Measurements from ENCODE around the gene SLC35E3. TPM values are rescaled to one million over a fixed set of nuclear protein-coding genes. Genes with fewer than 3 reads are reported as not detected.
A peak's percentile ranks its signal among the peaks of the same experiment; 100 is the strongest.

Gene SLC35E3
- total and polyA plus RNA-seq, 2 of the 13 experiments (the other 11 are each of a cell fraction or from before 2014, with no cell fraction given) = 13.0 to 22.1 TPM

DNA sequence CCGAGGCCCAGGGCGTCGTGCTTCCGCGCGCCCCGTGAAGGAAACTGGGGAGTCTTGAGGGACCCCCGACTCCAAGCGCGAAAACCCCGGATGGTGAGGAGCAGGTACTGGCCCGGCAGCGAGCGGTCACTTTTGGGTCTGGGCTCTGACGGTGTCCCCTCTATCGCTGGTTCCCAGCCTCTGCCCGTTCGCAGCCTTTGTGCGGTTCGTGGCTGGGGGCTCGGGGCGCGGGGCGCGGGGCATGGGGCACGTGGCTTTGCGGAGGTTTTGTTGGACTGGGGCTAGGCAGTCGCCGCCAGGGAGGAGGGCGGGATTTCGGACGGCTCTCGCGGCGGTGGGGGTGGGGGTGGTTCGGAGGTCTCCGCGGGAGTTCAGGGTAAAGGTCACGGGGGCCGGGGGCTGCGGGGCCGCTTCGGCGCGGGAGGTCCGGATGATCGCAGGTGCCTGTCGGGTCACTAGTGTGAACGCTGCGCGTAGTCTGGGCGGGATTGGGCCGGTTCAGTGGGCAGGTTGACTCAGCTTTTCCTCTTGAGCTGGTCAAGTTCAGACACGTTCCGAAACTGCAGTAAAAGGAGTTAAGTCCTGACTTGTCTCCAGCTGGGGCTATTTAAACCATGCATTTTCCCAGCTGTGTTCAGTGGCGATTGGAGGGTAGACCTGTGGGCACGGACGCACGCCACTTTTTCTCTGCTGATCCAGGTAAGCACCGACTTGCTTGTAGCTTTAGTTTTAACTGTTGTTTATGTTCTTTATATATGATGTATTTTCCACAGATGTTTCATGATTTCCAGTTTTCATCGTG is 62.6 kb downstream of the SLC35E3 start (continued):
- 0 out of 2 replicates have a peak, but pooled peaks have one; percentile 46 for TF ChIP-seq ETV6 (CRISPR knock-in tag; conservative IDR thresholded peaks at IDR 0.05)
- no peak for TF ChIP-seq EEA1 (CRISPR knock-in tag; IDR thresholded peaks at IDR 0.05; ENCODE audit: borderline replicate concordance)
- TF ChIP-seq PRPF4 (IDR thresholded peaks at IDR 0.05; ENCODE audit: low read depth, low read length, poor library complexity, severe bottlenecking) = no peak
- peak; percentile 76; the same call in 1 of the 2 replicates for TF ChIP-seq KLF6 (CRISPR knock-in tag; IDR thresholded peaks at IDR 0.05)
- TF ChIP-seq BCL6 (CRISPR knock-in tag; IDR thresholded peaks at IDR 0.05) = peak; percentile 78
- TF ChIP-seq ZNF121 (CRISPR knock-in tag; IDR thresholded peaks at IDR 0.05) = peak; percentile 58; the same call in 1 of the 2 replicates
- TF ChIP-seq ZNF431 (CRISPR knock-in tag; IDR thresholded peaks at IDR 0.05; ENCODE audit: borderline replicate concordance, low read depth) = peak; percentile 50
- TF ChIP-seq, protein P1, sequence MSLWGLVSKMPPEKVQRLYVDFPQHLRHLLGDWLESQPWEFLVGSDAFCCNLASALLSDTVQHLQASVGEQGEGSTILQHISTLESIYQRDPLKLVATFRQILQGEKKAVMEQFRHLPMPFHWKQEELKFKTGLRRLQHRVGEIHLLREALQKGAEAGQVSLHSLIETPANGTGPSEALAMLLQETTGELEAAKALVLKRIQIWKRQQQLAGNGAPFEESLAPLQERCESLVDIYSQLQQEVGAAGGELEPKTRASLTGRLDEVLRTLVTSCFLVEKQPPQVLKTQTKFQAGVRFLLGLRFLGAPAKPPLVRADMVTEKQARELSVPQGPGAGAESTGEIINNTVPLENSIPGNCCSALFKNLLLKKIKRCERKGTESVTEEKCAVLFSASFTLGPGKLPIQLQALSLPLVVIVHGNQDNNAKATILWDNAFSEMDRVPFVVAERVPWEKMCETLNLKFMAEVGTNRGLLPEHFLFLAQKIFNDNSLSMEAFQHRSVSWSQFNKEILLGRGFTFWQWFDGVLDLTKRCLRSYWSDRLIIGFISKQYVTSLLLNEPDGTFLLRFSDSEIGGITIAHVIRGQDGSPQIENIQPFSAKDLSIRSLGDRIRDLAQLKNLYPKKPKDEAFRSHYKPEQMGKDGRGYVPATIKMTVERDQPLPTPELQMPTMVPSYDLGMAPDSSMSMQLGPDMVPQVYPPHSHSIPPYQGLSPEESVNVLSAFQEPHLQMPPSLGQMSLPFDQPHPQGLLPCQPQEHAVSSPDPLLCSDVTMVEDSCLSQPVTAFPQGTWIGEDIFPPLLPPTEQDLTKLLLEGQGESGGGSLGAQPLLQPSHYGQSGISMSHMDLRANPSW (CRISPR knock-in tag; IDR thresholded peaks at IDR 0.05; ENCODE audit: borderline replicate concordance) = peak; percentile 75; the same call in 1 of the 2 replicates
- TF ChIP-seq, protein P2, sequence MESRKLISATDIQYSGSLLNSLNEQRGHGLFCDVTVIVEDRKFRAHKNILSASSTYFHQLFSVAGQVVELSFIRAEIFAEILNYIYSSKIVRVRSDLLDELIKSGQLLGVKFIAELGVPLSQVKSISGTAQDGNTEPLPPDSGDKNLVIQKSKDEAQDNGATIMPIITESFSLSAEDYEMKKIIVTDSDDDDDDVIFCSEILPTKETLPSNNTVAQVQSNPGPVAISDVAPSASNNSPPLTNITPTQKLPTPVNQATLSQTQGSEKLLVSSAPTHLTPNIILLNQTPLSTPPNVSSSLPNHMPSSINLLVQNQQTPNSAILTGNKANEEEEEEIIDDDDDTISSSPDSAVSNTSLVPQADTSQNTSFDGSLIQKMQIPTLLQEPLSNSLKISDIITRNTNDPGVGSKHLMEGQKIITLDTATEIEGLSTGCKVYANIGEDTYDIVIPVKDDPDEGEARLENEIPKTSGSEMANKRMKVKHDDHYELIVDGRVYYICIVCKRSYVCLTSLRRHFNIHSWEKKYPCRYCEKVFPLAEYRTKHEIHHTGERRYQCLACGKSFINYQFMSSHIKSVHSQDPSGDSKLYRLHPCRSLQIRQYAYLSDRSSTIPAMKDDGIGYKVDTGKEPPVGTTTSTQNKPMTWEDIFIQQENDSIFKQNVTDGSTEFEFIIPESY (CRISPR knock-in tag; IDR thresholded peaks at IDR 0.05) = no peak; the same call in 1 of the 2 replicates
- TF ChIP-seq RXRB (CRISPR knock-in tag; IDR thresholded peaks at IDR 0.05; ENCODE audit: borderline replicate concordance) = peak; percentile 93
- TF ChIP-seq KDM2A (CRISPR knock-in tag; IDR thresholded peaks at IDR 0.05; ENCODE audit: borderline replicate concordance, low read depth) = peak; percentile 59; the same call in 1 of the 2 replicates
- peak; percentile 56; the same call in 1 of the 2 replicates for TF ChIP-seq FOXA3 (CRISPR knock-in tag; IDR thresholded peaks at IDR 0.05)
- 0 out of 2 replicates have a peak, but pooled peaks have one; percentile 21 for TF ChIP-seq KDM6A (CRISPR knock-in tag; IDR thresholded peaks at IDR 0.05; ENCODE audit: low read depth)
- TF ChIP-seq SAP130 (CRISPR knock-in tag; IDR thresholded peaks at IDR 0.05; ENCODE audit: low read depth) = peak; percentile 96
- peak; percentile 64; the same call in 1 of the 2 replicates for TF ChIP-seq ERF (CRISPR knock-in tag; IDR thresholded peaks at IDR 0.05)
- TF ChIP-seq SP4 (CRISPR knock-in tag; IDR thresholded peaks at IDR 0.05) = 0 out of 2 replicates have a peak, but pooled peaks have one; percentile 40
- TF ChIP-seq, protein P3, sequence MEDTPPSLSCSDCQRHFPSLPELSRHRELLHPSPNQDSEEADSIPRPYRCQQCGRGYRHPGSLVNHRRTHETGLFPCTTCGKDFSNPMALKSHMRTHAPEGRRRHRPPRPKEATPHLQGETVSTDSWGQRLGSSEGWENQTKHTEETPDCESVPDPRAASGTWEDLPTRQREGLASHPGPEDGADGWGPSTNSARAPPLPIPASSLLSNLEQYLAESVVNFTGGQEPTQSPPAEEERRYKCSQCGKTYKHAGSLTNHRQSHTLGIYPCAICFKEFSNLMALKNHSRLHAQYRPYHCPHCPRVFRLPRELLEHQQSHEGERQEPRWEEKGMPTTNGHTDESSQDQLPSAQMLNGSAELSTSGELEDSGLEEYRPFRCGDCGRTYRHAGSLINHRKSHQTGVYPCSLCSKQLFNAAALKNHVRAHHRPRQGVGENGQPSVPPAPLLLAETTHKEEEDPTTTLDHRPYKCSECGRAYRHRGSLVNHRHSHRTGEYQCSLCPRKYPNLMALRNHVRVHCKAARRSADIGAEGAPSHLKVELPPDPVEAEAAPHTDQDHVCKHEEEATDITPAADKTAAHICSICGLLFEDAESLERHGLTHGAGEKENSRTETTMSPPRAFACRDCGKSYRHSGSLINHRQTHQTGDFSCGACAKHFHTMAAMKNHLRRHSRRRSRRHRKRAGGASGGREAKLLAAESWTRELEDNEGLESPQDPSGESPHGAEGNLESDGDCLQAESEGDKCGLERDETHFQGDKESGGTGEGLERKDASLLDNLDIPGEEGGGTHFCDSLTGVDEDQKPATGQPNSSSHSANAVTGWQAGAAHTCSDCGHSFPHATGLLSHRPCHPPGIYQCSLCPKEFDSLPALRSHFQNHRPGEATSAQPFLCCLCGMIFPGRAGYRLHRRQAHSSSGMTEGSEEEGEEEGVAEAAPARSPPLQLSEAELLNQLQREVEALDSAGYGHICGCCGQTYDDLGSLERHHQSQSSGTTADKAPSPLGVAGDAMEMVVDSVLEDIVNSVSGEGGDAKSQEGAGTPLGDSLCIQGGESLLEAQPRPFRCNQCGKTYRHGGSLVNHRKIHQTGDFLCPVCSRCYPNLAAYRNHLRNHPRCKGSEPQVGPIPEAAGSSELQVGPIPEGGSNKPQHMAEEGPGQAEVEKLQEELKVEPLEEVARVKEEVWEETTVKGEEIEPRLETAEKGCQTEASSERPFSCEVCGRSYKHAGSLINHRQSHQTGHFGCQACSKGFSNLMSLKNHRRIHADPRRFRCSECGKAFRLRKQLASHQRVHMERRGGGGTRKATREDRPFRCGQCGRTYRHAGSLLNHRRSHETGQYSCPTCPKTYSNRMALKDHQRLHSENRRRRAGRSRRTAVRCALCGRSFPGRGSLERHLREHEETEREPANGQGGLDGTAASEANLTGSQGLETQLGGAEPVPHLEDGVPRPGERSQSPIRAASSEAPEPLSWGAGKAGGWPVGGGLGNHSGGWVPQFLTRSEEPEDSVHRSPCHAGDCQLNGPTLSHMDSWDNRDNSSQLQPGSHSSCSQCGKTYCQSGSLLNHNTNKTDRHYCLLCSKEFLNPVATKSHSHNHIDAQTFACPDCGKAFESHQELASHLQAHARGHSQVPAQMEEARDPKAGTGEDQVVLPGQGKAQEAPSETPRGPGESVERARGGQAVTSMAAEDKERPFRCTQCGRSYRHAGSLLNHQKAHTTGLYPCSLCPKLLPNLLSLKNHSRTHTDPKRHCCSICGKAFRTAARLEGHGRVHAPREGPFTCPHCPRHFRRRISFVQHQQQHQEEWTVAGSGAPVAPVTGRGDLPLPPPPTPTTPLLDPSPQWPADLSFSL (CRISPR knock-in tag; IDR thresholded peaks at IDR 0.05) = 0 out of 2 replicates have a peak, but pooled peaks have one; percentile 33

Measured in HepG2 (cell line).